Lower leg skin (tissue), 3 donors: Measurements from ENCODE around the gene WDFY4.

Experiments used
- POLR2A ChIP-seq, 2 donors: fragments of 450-650 bp; IDR thresholded peaks; one replicate each; pipeline ENCODE4 v1.6.1; 2016 to 2017; ENCODE audit warnings: antibody characterized with exemption in 2 of 2, mild to moderate bottlenecking in 1 of 2, moderate library complexity in 1 of 2
- TF ChIP-seq, protein P1 (sequence below), 3 donors: fragments of 450-650 bp; IDR thresholded peaks; one replicate each; pipeline ENCODE4 v1.5.1; 2016; ENCODE audit warnings: antibody characterized with exemption in 3 of 3, mild to moderate bottlenecking in 3 of 3, moderate library complexity in 2 of 3

DNA sequence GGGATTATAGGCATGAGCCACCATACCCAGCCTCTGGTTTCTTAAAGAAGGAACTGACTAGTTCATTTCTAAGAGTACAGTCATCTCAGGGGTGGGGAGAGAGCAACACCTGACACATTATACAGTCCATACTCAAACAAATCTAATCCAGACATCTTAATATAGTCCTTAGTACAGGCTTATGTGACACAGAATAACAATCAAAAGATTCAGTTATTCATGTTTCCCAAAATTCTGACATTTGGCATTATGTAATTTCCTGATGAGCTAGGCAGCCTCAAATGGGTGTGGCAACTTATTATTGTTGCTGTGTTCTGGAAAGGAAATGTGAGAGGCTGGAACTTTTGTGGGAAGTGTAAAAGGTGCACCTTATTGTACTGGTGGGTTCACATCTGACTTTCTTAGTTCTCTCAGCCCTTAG is 116.3 kb downstream of the WDFY4 start:
- TF ChIP-seq, protein P1, sequence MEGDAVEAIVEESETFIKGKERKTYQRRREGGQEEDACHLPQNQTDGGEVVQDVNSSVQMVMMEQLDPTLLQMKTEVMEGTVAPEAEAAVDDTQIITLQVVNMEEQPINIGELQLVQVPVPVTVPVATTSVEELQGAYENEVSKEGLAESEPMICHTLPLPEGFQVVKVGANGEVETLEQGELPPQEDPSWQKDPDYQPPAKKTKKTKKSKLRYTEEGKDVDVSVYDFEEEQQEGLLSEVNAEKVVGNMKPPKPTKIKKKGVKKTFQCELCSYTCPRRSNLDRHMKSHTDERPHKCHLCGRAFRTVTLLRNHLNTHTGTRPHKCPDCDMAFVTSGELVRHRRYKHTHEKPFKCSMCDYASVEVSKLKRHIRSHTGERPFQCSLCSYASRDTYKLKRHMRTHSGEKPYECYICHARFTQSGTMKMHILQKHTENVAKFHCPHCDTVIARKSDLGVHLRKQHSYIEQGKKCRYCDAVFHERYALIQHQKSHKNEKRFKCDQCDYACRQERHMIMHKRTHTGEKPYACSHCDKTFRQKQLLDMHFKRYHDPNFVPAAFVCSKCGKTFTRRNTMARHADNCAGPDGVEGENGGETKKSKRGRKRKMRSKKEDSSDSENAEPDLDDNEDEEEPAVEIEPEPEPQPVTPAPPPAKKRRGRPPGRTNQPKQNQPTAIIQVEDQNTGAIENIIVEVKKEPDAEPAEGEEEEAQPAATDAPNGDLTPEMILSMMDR (IDR thresholded peaks at IDR 0.05): no peak
- TF ChIP-seq POLR2A (IDR thresholded peaks at IDR 0.05): no peak
